Ascending aorta (tissue), 2 donors: ENCODE data around the gene PODNL1. TPM values are rescaled to one million over a fixed set of nuclear protein-coding genes. Genes with fewer than 3 reads are reported as not detected.

Experiments
- DNase-seq, 2 donors: peaks; one replicate each; pipeline ENCODE4 v3.0.0-alpha.2; 2019; ENCODE audit warnings: low spot score in 2 of 2
- H3K27ac ChIP-seq, 2 donors: fragments of 200-600 bp; sonication (generic); one replicate each; pipeline ENCODE4 v1.5.1; 2016 to 2017; ENCODE audit warnings: mild to moderate bottlenecking in 1 of 2
- H3K27me3 ChIP-seq: fragments of 200-600 bp; sonication (generic); one replicate; pipeline ENCODE4 v1.5.1; 2017
- H3K36me3 ChIP-seq, 2 donors: fragments of 200-600 bp; sonication (generic); one replicate each; pipeline ENCODE4 v1.5.1; 2016
- H3K4me1 ChIP-seq, 2 donors: fragments of 200-600 bp; sonication (generic); one replicate each; pipeline ENCODE4 v1.5.1; 2016 to 2017; ENCODE audit warnings: mild to moderate bottlenecking in 1 of 2
- H3K4me3 ChIP-seq, 2 donors: fragments of 200-600 bp; sonication (generic); one replicate each; pipeline ENCODE4 v1.5.1; 2016 to 2017; ENCODE audit warnings: mild to moderate bottlenecking in 1 of 2
- H3K9me3 ChIP-seq, 2 donors: fragments of 200-600 bp; sonication (generic); one replicate each; pipeline ENCODE4 v1.5.1; 2016
- intact Hi-C: fragments of 100-400 bp; cut with DNase I; formaldehyde crosslinking; loops from one replicate; pipeline ENCODE4 v1.15.1; 2023
- total RNA-seq: library from RNA; depleted of rRNA; stranded (reverse); fragments of >200 nt; gene quantifications from one replicate; pipeline ENCODE4 v1.1.0, GENCODE V29; 2016
- TF ChIP-seq, protein P1 (sequence below), 3 experiments: fragments of 200-600 bp in 2 of 3; fragments of 450-650 bp in 1 of 3; sonication (generic) in 2 of 3; IDR thresholded peaks; one replicate each; pipeline ENCODE4 v1.5.1; 2016 to 2019; ENCODE audit warnings: antibody characterized with exemption in 3 of 3, mild to moderate bottlenecking in 1 of 3, moderate library complexity in 1 of 3

The PODNL1 gene
- total RNA-seq, 1 donor from 2014 or later, result 12.9 TPM

DNA sequence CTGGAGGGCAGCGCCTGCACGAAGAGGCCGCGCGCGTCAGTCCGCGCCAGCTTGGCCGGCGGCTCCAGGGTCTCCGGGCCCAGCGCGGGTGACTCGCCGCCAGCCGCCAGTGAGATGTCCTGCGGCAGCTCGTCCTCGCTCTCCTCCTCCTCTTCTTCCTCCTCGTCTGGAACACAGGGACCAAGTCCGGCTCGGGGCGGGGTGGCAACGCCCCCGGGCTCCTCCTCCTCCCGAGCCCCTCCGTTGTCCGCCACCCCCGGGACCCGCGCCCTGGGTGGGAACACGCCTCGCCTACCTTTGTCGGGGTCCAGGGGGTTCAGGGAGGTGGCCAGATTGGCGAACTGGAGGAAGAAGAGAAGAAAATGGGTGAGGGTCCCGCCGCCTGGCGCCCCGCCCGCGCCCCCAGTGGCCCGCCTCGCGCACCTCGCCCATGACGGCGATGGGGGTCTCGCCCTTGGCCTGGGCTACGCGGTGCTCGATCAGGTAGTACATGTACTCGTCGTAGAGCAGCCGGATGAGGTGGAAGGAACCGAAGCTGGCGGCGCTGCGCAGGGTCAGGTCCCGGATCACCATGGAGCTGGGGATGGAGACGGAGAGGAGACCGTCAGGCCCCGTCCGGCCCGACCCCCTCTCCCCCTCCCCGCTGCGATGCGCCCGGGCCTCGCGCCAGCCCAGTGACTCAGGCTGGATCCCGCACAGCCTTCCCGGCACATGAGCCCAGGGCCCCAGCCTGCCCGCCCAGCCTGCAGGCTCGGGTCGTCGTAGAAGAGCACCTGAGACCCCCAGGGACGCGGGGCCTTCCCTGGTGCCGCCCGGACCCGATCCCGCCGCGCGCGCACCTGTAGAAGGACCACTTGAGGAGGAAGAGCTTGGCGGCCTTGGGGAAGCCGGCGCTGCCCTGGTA is 24.7 kb upstream of the PODNL1 start:
- H3K4me3 ChIP-seq, result peak overlapping the region in 1 of 2 donors; percentile 52

DNA sequence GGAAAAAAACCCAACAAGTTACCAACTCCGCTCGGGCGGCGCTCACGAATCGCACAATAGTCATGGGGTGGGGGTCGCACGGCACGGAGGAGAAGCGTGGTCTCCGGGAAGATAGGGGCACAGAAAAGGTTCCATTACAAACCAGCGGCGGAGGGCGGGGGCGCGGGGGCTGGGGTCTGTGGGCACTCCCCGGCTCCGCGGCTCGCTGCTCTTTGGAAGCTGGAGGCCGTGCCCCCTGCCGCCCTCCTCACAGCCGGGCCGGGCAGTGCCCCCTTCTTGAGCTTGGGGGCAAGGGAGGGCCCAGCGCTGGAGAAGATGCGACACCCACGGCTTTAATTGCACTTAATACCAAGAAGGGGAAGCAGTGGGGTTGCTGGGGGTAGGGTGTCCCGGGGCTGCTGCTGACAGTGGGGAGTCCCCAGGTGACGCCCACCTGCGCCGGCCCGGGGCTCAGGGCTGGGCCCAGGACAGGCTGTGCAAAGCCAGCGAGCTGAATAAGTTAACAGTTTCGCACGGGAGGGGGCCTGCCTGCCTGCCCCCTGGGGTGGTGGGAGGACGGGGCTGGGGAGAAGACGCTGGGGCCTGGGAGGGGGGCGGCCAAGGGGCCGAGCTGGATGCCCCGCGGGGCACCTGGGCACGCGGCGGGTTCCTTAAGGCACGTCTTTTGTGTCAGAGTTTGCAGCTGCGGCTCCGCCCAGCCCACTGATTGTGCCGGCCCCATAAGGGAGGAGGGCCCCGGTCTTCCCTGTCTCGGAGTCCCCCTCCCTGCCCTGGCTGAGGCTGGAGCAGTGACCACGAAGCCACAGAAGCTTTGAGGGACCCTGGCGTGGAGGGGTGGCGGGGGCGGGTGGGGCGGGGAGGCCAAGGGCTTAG is 23.8 kb upstream of the PODNL1 start:
- H3K27ac ChIP-seq, result no peak overlapping the region
- H3K36me3 ChIP-seq, result peaks cover 65 to 74% of the 10 kb centered on the region in 2 donors
- H3K27me3 ChIP-seq, result no peaks in the 10 kb centered on the region
- H3K4me1 ChIP-seq, result no peaks in the 10 kb centered on the region
- no peaks in the 10 kb centered on the region for H3K9me3 ChIP-seq
- TF ChIP-seq, protein P1, sequence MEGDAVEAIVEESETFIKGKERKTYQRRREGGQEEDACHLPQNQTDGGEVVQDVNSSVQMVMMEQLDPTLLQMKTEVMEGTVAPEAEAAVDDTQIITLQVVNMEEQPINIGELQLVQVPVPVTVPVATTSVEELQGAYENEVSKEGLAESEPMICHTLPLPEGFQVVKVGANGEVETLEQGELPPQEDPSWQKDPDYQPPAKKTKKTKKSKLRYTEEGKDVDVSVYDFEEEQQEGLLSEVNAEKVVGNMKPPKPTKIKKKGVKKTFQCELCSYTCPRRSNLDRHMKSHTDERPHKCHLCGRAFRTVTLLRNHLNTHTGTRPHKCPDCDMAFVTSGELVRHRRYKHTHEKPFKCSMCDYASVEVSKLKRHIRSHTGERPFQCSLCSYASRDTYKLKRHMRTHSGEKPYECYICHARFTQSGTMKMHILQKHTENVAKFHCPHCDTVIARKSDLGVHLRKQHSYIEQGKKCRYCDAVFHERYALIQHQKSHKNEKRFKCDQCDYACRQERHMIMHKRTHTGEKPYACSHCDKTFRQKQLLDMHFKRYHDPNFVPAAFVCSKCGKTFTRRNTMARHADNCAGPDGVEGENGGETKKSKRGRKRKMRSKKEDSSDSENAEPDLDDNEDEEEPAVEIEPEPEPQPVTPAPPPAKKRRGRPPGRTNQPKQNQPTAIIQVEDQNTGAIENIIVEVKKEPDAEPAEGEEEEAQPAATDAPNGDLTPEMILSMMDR (IDR thresholded peaks at IDR 0.05), result no peak
- DNase-seq, result no peak
- intact Hi-C loops, result no loop called here
- peak overlapping the region in 1 of 2 donors; percentile 52 for H3K4me3 ChIP-seq

More for the DNA sequence above, 24.7 kb upstream of the PODNL1 start:
- Histone ChIP-seq H3K27me3 (no peaks in the 10 kb centered on the region), H3K36me3 (peaks cover 62 to 76% of the 10 kb centered on the region in 2 donors), H3K9me3 (no peaks in the 10 kb centered on the region), H3K27ac (no peak overlapping the region), H3K4me1 (no peaks in the 10 kb centered on the region)
- intact Hi-C loops, result no loop called here
- DNase-seq, result no peak
- TF ChIP-seq, protein P1 (IDR thresholded peaks at IDR 0.05), result no peak

DNA sequence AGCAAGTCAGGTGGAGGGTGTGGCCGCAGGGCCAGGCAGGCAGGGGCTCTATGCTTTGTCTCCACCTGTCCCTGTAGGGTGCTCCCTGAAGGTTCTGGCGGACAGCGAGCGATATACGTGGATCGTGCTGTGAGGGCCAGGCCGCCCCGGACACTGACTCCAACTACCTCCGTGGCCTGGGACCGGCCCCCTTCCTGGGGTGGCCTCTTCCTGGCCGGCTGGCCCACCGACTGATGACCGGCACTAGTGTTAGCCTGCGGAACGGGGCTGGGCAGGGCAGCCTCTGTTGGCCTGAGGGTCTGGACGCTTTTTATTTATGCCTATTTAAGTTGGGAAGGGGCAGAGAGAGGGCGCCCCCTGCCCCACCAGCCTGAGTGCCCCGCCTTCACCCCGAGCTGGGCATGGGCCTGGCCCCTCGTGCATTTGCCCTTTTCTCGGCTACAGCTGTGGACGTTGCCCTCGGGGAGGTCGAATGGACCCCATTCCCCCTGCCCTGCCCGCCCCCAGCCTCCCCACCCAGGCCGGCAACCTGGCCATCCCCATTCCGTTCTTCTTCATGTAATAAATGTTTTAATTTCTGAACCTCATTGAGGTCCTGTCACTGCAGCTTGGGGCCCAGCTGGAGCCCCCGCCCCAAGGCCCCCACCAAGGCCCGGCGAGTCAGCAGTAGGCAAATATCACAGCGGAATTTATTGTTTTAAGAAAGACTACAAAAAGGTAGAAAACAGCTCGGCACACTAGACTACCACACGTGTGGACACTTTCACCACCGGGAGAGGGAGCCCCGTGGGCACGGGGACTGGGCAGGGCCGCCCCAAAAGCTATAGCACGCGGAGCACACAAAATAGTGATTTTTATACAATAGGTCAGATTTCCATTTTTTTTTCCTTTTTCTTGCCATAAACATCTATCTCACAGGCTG is 22.9 kb upstream of the PODNL1 start:
- Histone ChIP-seq H3K4me3 (no peak overlapping the region), H3K4me1 (no peaks in the 10 kb centered on the region), H3K9me3 (no peaks in the 10 kb centered on the region), H3K27me3 (no peaks in the 10 kb centered on the region), H3K27ac (no peak overlapping the region), H3K36me3 (peaks cover 65 to 74% of the 10 kb centered on the region in 2 donors)
- TF ChIP-seq, protein P1 (IDR thresholded peaks at IDR 0.05), result no peak
- DNase-seq, result no peak
- intact Hi-C loops, result no loop called here

DNA sequence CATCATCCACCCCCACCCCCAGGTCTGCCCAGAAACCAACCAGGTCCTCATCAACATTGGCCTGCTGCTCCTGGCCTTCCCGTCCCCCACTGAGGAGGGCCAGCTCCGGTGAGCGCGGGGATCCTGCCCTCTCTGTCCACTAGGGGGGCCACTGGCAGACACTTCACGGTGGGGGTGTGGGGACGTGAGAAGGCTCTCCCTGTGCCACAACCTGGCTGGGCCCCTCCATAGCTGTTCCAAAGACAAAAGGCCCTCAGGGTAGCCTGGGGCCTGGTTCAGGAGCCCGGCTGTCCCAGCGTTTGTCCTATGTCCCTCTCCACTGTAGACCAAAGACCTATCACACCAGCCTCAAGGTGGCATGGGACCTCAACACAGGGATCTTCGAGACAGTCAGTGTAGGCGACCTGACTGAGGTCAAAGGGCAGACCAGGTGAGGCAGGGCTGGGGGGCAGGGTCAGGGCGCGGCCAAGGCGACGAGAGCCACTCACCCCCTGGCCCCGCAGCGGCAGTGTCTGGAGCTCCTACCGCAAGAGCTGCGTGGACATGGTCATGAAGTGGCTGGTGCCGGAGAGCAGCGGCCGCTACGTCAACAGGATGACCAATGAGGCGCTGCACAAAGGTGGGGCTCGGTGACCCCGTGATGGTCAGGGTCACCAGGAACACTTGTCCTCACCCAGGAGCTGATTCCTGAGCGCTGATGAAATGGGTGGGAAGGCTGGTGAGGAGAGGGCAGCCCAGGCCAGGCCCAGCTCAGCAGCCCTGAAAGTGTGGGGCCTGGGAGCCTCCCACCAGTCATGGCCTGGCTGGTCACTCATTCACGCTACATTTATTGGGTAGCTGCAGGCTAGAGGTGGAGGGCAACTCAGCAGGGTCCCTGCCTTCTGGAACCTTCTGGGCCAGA is 22.0 kb upstream of the PODNL1 start:
- DNase-seq, result no peak
- H3K36me3 ChIP-seq, result peaks cover 69 to 74% of the 10 kb centered on the region in 2 donors
- no peak overlapping the region for H3K4me3 ChIP-seq
- TF ChIP-seq, protein P1 (IDR thresholded peaks at IDR 0.05), result no peak
- no peak overlapping the region for H3K27ac ChIP-seq
- H3K9me3 ChIP-seq, result no peaks in the 10 kb centered on the region
- no peaks in the 10 kb centered on the region for H3K4me1 ChIP-seq
- no peaks in the 10 kb centered on the region for H3K27me3 ChIP-seq
- intact Hi-C loops, result no loop called here
